ENCODE data around the gene TRUB1. TPM values are rescaled to one million over a fixed set of nuclear protein-coding genes. Genes with fewer than 3 reads are reported as not detected.
"Not testable (repeated sequence)": the region's sequence is repeated elsewhere in the genome, so short reads cannot be mapped to it uniquely, and the experiment has no call there.

Gene TRUB1
- total and polyA plus RNA-seq, 2 donors (not counting 3 experiments of a cell fraction or from before 2014, with no cell fraction given), result 4.6 to 16.7 TPM

DNA sequence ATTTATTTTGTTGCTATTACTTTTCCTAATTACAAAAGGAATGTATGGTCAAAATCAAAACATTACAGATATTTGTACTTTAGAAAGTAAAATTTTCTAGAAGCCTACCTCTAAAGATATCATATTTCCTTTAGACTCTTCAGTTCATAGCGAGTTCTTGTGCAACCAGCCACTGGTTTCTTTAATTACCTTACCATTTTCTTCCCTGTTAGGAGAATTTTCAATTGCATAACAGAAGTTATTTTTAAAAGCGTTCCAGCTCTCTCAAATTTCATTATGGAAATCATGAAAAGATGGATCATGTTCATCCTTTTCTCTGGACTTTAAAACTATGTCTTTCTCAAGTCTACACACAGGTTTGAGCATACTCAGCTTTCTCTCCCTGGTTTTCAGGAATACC lies 5.0 kb upstream of the TRUB1 start:
- no peaks in the 10 kb centered on the region for H3K4me1 ChIP-seq (ENCODE audit: control insufficient read depth, extremely low read depth, insufficient read depth, low read length)
- dilution Hi-C loops (cut with MboI; ENCODE audit: extremely low pct_ligation_motif_present, low sequenced_read_pairs), result no loop called here
- no peak overlapping the region for H3K9ac ChIP-seq (replicated peaks; ENCODE audit: extremely low read depth, insufficient read depth, low read length)
- no peaks in the 10 kb centered on the region for H3K36me3 ChIP-seq (ENCODE audit: control insufficient read depth in 2 of 2, extremely low read depth in 1 of 2, insufficient read depth in 2 of 2, low read length in 2 of 2)
- H4K20me1 ChIP-seq (replicated peaks; ENCODE audit: control insufficient read depth, extremely low read depth, insufficient read depth, low read length), result no peaks in the 10 kb centered on the region
- peaks cover 0 to 5% of the 10 kb centered on the region in 2 experiments for H3K27me3 ChIP-seq (ENCODE audit: control insufficient read depth in 2 of 2, insufficient read depth in 2 of 2, low read length in 2 of 2)
- ChIA-PET POLR2A (no interaction called here), CTCF (no interaction called here)
- TF ChIP-seq GATA2 (IDR thresholded peaks at IDR 0.05; ENCODE audit: insufficient read depth, insufficient read length, low read depth, low read length), result no peak
- DNase-seq (ENCODE audit: low read depth, low spot score) (no peak), FAIRE-seq (no peak)
- BruUV-seq (replicated peaks), result no TSS peak
- H3K4me2 ChIP-seq (ENCODE audit: insufficient read depth, low read length), result no peak overlapping the region
- H3K9me3 ChIP-seq (replicated peaks; ENCODE audit: control insufficient read depth, insufficient read depth, low read length), result no peaks in the 10 kb centered on the region
- H3K27ac ChIP-seq (ENCODE audit: insufficient read depth, low read depth, low read length), result no peak overlapping the region
- H3K4me3 ChIP-seq (replicated peaks in 1 of 3; ENCODE audit: insufficient read depth in 1 of 3, low read depth in 1 of 3, low read length in 3 of 3), result no peak overlapping the region
- H2AFZ ChIP-seq (ENCODE audit: low read depth, low read length), result no peak overlapping the region
- H3K9me1 ChIP-seq (replicated peaks; ENCODE audit: control insufficient read depth, extremely low read depth, insufficient read depth, low read length), result no peaks in the 10 kb centered on the region
- intact Hi-C loops (cut with micrococcal nuclease), result no loop called here
- H3K79me2 ChIP-seq (ENCODE audit: control insufficient read depth, insufficient read depth, low read length), result no peaks in the 10 kb centered on the region

DNA sequence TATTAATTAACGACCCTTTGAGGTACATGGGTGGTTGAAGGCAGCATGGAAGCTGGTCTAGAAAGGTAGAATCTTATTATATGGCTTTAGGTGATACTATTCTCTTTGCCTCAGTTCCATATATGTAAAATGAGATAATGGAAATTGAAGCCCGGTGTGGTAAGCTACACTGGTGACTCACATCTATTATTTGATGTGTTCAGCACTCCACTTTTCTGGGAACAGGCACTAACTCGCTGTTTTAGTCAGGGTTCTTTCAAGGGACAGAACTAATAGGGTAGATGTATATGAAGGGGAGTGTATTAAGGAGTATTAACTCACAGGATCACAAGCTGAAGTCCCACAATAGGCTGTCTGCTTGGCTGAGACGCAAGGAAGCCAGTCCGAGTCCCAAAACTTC lies 4.4 kb upstream of the TRUB1 start:
- no peak overlapping the region for H3K4me3 ChIP-seq (replicated peaks in 1 of 3; ENCODE audit: insufficient read depth in 1 of 3, low read depth in 1 of 3, low read length in 3 of 3)
- H3K27me3 ChIP-seq (ENCODE audit: control insufficient read depth in 2 of 2, insufficient read depth in 2 of 2, low read length in 2 of 2), result peaks cover 0 to 5% of the 10 kb centered on the region in 2 experiments
- no peak overlapping the region for H3K9ac ChIP-seq (replicated peaks; ENCODE audit: extremely low read depth, insufficient read depth, low read length)
- no peaks in the 10 kb centered on the region for H3K9me3 ChIP-seq (replicated peaks; ENCODE audit: control insufficient read depth, insufficient read depth, low read length)
- H3K9me1 ChIP-seq (replicated peaks; ENCODE audit: control insufficient read depth, extremely low read depth, insufficient read depth, low read length), result no peaks in the 10 kb centered on the region
- H4K20me1 ChIP-seq (replicated peaks; ENCODE audit: control insufficient read depth, extremely low read depth, insufficient read depth, low read length), result no peaks in the 10 kb centered on the region
- H2AFZ ChIP-seq (ENCODE audit: low read depth, low read length), result no peak overlapping the region
- ChIA-PET POLR2A (no interaction called here), CTCF (no interaction called here)
- no peak for TF ChIP-seq EZH2 (IDR thresholded peaks at IDR 0.05; ENCODE audit: borderline replicate concordance, low read depth, low read length, severe bottlenecking)
- TF ChIP-seq GATA2 (IDR thresholded peaks at IDR 0.05; ENCODE audit: insufficient read depth, insufficient read length, low read depth, low read length), result no peak
- no peak for TF ChIP-seq FOS (IDR thresholded peaks at IDR 0.05; ENCODE audit: borderline replicate concordance, insufficient read depth, low read length)
- TF ChIP-seq, protein P1, sequence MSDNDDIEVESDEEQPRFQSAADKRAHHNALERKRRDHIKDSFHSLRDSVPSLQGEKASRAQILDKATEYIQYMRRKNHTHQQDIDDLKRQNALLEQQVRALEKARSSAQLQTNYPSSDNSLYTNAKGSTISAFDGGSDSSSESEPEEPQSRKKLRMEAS (IDR thresholded peaks at IDR 0.05; ENCODE audit: insufficient read depth, insufficient read length), result no peak
- no peak for TF ChIP-seq MYC (IDR thresholded peaks at IDR 0.05; ENCODE audit: low read depth, low read length)
- TF ChIP-seq POLR2AphosphoS5 (IDR thresholded peaks at IDR 0.05; ENCODE audit: insufficient read depth, low read depth, low read length), result no peak
- TF ChIP-seq, protein P2, sequence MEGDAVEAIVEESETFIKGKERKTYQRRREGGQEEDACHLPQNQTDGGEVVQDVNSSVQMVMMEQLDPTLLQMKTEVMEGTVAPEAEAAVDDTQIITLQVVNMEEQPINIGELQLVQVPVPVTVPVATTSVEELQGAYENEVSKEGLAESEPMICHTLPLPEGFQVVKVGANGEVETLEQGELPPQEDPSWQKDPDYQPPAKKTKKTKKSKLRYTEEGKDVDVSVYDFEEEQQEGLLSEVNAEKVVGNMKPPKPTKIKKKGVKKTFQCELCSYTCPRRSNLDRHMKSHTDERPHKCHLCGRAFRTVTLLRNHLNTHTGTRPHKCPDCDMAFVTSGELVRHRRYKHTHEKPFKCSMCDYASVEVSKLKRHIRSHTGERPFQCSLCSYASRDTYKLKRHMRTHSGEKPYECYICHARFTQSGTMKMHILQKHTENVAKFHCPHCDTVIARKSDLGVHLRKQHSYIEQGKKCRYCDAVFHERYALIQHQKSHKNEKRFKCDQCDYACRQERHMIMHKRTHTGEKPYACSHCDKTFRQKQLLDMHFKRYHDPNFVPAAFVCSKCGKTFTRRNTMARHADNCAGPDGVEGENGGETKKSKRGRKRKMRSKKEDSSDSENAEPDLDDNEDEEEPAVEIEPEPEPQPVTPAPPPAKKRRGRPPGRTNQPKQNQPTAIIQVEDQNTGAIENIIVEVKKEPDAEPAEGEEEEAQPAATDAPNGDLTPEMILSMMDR (IDR thresholded peaks at IDR 0.05; ENCODE audit: extremely low read depth in 1 of 2, insufficient read depth in 1 of 2, low read depth in 1 of 2, low read length in 2 of 2), result no peak
- no peak for TF ChIP-seq JUN (IDR thresholded peaks at IDR 0.05; ENCODE audit: borderline replicate concordance, insufficient read depth, insufficient read length, low read depth)
- TF ChIP-seq POLR2A (IDR thresholded peaks at IDR 0.05; ENCODE audit: low read depth, low read length), result no peak
- peaks cover 5% of the 10 kb centered on the region for H3K79me2 ChIP-seq (ENCODE audit: control insufficient read depth, insufficient read depth, low read length)
- intact Hi-C loops (cut with micrococcal nuclease), result no loop called here
- DNase-seq (ENCODE audit: low read depth, low spot score), result no peak
- dilution Hi-C loops (cut with MboI; ENCODE audit: extremely low pct_ligation_motif_present, low sequenced_read_pairs), result no loop called here
- FAIRE-seq, result no peak
- BruUV-seq (replicated peaks), result no TSS peak
- peaks cover 1% of the 10 kb centered on the region for H3K4me1 ChIP-seq (ENCODE audit: control insufficient read depth, extremely low read depth, insufficient read depth, low read length)
- H3K4me2 ChIP-seq (ENCODE audit: insufficient read depth, low read length), result no peak overlapping the region
- no peaks in the 10 kb centered on the region for H3K36me3 ChIP-seq (ENCODE audit: control insufficient read depth in 2 of 2, extremely low read depth in 1 of 2, insufficient read depth in 2 of 2, low read length in 2 of 2)
- H3K27ac ChIP-seq (ENCODE audit: insufficient read depth, low read depth, low read length), result no peak overlapping the region

DNA sequence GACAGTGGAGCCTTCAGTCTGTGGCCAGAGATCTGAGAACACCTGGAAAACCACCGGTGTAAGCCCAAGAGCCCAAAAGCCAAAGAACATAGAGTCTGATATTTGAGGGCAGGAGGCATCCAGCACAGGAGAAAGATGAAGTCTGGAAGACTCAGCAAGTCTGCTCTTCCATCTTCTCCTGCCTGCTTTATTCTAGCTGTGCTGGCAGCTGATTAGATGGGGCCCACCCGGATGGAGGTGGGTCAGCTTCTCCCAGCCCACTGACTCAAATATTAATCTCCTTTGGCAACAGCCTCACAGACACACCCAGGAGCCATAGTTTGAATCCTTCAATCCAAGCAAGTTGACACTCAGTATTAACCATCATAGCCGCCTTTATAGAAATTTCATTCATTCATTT lies 4.0 kb upstream of the TRUB1 start:
- H3K4me1 ChIP-seq (ENCODE audit: control insufficient read depth, extremely low read depth, insufficient read depth, low read length); H3K79me2 ChIP-seq (ENCODE audit: control insufficient read depth, insufficient read depth, low read length); H3K4me2 ChIP-seq (ENCODE audit: insufficient read depth, low read length); dilution Hi-C loops (cut with MboI; ENCODE audit: extremely low pct_ligation_motif_present, low sequenced_read_pairs); BruUV-seq (replicated peaks); H3K36me3 ChIP-seq (ENCODE audit: control insufficient read depth in 2 of 2, extremely low read depth in 1 of 2, insufficient read depth in 2 of 2, low read length in 2 of 2); CTCF ChIA-PET; H4K20me1 ChIP-seq (replicated peaks; ENCODE audit: control insufficient read depth, extremely low read depth, insufficient read depth, low read length); POLR2A ChIA-PET; H3K4me3 ChIP-seq (replicated peaks in 1 of 3; ENCODE audit: insufficient read depth in 1 of 3, low read depth in 1 of 3, low read length in 3 of 3); intact Hi-C loops (cut with micrococcal nuclease); H3K27ac ChIP-seq (ENCODE audit: insufficient read depth, low read depth, low read length); FAIRE-seq; H3K9me3 ChIP-seq (replicated peaks; ENCODE audit: control insufficient read depth, insufficient read depth, low read length); H3K9me1 ChIP-seq (replicated peaks; ENCODE audit: control insufficient read depth, extremely low read depth, insufficient read depth, low read length); DNase-seq (ENCODE audit: low read depth, low spot score); H3K27me3 ChIP-seq (ENCODE audit: control insufficient read depth in 2 of 2, insufficient read depth in 2 of 2, low read length in 2 of 2); H2AFZ ChIP-seq (ENCODE audit: low read depth, low read length); H3K9ac ChIP-seq (replicated peaks; ENCODE audit: extremely low read depth, insufficient read depth, low read length): not testable (repeated sequence)
